Stimulated activated effector memory CD8-positive, alpha-beta T cell treated with anti-CD3 and anti-CD28 coated beads, Interleukin-12 subunit alpha, Interleukin-12 subunit beta, amount 100 ng/mL, for 72 hours (primary cell): Measurements from ENCODE around the gene PRAMEF2.
"Not testable (repeated sequence)": the region's sequence is repeated elsewhere in the genome, so short reads cannot be mapped to it uniquely, and the experiment has no call there.

Source experiments
- ATAC-seq: fragments of 150-1000 bp; cut with Tn5 transposase; 2 replicates; pipeline ENCODE4 v1.10.0; 2021
- DNase-seq, 2 donors: peaks; one replicate each; pipeline ENCODE4 v3.0.0; 2021 to 2022; ENCODE audit warnings: low spot score in 2 of 2
- H3K27ac Mint-ChIP-seq: one replicate; pipeline ENCODE4 v1.8.0; 2022; ENCODE audit warnings: mild to moderate bottlenecking, mixed read lengths
- H3K36me3 Mint-ChIP-seq: one replicate; pipeline ENCODE4 v1.8.0; 2022; ENCODE audit warnings: mild to moderate bottlenecking, mixed read lengths
- H3K4me1 Mint-ChIP-seq: one replicate; pipeline ENCODE4 v1.8.0; 2022; ENCODE audit warnings: mixed read lengths
- H3K4me3 Mint-ChIP-seq: one replicate; pipeline ENCODE4 v1.8.0; 2022; ENCODE audit warnings: mild to moderate bottlenecking, mixed read lengths
- H3K9me3 Mint-ChIP-seq: one replicate; pipeline ENCODE4 v1.8.0; 2022; ENCODE audit warnings: mixed read lengths

The PRAMEF2 gene, protein sequence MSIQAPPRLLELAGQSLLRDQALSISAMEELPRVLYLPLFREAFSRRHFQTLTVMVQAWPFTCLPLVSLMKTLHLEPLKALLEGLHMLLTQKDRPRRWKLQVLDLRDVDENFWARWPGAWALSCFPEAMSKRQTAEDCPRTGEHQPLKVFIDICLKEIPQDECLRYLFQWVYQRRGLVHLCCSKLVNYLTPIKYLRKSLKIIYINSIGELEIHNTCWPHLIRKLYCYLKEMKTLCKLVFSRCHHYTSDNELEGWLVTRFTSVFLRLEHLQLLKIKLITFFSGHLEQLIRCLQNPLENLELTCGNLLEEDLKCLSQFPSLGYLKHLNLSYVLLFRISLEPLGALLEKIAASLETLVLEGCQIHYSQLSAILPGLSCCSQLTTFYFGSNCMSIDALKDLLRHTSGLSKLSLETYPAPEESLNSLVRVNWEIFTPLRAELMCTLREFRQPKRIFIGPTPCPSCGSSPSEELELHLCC

DNA sequence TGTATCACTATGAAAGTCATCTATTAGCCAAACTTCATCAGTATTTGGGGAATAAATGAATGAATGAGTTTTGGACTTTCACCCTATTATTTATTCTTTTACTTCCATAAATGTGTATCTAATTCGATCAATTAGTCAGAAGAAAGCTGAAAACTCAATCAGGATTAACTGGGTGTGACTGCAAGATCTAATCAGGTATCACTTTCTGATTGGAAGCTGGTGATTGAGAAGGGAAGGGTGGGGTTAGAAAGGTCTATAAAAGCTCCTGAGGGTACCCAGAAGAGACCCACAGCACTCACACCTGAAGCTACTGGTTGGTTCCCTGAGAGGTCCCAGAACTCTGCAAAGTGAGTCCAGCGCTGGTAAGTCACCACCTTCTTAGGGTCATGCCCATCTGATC is at the start of gene PRAMEF2:
Gene PRAMEF2, plus strand, starts transcription at position 301 of the 400 bp plus-strand sequence. CDS start 1,924 bp downstream, outside the sequence.
- H3K36me3 Mint-ChIP-seq, H3K4me1 Mint-ChIP-seq, H3K4me3 Mint-ChIP-seq, H3K9me3 Mint-ChIP-seq, H3K27ac Mint-ChIP-seq, ATAC-seq: not testable (repeated sequence)
- peak in 1 of 2 donors; percentile 15 for DNase-seq

DNA sequence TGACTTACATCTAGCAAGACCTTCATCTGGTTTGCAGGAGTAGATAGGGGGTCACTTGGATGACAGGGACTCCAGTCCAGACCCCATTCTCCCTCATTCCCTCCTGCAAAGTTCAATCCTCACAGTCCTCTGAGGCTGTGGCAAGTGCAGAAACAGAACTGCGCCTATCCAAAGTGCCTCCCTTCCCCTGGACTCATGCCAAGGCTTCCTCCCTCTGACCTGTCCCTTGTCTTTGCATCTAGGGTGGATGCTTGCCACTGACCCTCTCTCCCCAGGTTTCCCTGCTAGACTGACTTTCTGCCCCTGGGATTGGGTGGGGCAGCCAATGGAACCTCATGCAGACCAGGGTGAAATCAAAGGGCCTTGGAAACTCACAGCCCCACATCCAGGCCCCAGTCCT is 47.0 kb upstream of the PRAMEF2 start:
- H3K4me1 Mint-ChIP-seq, result no peaks in the 10 kb centered on the region
- no peak for DNase-seq
- no peaks in the 10 kb centered on the region for H3K36me3 Mint-ChIP-seq
- H3K9me3 Mint-ChIP-seq, result peaks cover 6% of the 10 kb centered on the region
- H3K27ac Mint-ChIP-seq, result no peak overlapping the region
- no peak for ATAC-seq
- H3K4me3 Mint-ChIP-seq, result no peak overlapping the region

DNA sequence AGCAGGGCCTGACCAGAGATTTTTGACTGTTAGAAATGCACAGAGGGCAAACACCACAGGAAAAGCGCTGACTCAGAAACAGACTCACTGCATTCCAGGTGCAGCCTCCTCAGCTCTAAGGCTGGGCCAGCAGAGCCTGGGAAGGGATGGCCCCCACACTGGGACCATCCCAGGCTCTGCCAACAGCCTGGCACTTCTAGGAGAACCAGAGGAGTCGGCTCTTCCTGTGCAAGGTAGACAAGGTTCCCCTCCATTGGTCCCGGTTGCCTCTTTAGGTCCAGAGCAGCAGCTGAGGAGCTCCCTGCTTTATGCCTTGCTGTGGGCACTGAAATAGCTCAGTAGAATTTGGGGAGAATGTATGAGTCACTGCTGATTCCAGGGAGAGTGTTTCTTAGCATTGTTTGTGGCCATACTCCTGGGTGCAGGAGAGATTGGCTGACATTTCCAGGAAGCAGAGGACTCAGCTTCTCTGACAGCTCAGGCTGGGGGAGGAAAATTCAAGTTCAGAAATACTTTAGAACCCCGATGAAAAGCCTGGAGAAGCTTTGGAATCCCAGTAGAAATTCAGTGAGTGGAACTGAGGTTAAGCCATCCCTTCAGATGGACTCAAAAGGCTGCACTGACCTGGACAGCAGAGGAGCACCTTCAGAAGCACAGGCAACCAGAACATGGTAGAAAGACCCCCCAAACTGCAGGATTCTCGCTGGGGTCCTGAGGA is 46.0 kb upstream of the PRAMEF2 start:
- Mint-ChIP-seq H3K4me3 (no peak overlapping the region), H3K9me3 (peaks cover 2% of the 10 kb centered on the region), H3K36me3 (no peaks in the 10 kb centered on the region), H3K4me1 (no peaks in the 10 kb centered on the region), H3K27ac (no peak overlapping the region)
- ATAC-seq (no peak), DNase-seq (no peak)

DNA sequence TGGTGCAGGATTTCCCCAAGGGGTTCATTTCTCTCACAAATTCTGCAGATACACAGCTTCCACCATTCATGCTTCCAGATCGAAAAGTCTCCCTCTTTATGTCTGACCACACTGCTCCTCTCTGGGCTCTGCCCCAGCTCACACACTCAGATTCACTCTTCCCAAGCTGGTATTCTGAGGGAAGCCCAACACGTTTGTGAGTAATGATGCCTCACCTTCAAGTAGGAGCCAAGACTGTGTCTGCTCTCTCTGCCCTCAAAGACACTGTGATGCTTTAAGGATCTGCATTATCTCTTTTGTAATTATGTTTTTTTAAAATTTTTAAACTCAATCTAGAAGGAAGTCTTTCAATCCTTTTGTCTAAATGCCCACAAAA is 45.5 kb upstream of the PRAMEF2 start:
- Mint-ChIP-seq H3K4me3 (no peak overlapping the region), H3K9me3 (no peaks in the 10 kb centered on the region), H3K27ac (no peak overlapping the region), H3K36me3 (no peaks in the 10 kb centered on the region), H3K4me1 (no peaks in the 10 kb centered on the region)
- ATAC-seq (no peak), DNase-seq (no peak)

DNA sequence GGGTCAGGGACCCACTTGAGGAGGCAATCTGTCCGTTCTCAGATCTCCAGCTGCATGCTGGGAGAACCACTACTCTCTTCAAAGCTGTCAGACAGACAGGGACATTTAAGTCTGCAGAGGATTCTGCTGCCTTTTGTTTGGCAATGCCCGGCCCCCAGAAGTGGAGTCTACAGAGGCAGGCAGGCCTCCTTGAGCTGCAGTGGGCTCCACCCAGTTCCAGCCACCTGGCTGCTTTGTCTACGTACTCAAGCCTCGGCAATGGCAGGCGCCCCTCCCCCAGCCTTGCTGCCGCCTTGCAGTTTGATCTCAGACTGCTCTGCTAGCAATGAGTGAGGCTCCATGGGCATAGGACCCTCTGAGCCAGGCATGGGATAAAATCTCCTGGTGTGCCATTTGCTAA is 37.8 kb upstream of the PRAMEF2 start:
- not testable (repeated sequence) for H3K27ac Mint-ChIP-seq, H3K4me3 Mint-ChIP-seq

DNA sequence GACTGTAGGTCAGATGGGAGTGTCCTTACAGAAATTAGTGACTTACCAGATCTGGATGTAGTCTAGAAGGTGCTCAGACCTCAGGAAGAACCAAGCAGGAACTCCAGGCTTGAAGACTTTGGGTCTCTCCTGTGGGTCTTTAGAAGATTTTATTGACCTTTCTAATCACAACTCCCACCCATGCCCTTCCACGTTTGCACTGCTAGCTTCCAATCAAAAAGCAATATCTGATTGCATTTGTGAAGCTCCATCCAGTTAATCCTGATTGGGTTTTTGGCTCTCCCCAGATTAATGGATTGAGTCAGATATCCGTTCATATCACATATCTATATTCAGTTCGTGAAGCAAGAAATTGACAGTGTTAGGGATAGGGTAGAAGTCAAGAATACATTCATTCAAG is 25.6 kb upstream of the PRAMEF2 start, which contains the start of gene PRAMEF11:
Gene PRAMEF11, minus strand, starts transcription at position 101 of the 400 bp plus-strand sequence. CDS start 2,621 bp downstream, outside the sequence.
- not testable (repeated sequence) for DNase-seq, H3K27ac Mint-ChIP-seq, H3K9me3 Mint-ChIP-seq, H3K4me3 Mint-ChIP-seq, H3K36me3 Mint-ChIP-seq, H3K4me1 Mint-ChIP-seq, ATAC-seq

More for the DNA sequence above, 37.8 kb upstream of the PRAMEF2 start:
- H3K9me3 Mint-ChIP-seq, H3K4me1 Mint-ChIP-seq, DNase-seq, ATAC-seq, H3K36me3 Mint-ChIP-seq: not testable (repeated sequence)

DNA sequence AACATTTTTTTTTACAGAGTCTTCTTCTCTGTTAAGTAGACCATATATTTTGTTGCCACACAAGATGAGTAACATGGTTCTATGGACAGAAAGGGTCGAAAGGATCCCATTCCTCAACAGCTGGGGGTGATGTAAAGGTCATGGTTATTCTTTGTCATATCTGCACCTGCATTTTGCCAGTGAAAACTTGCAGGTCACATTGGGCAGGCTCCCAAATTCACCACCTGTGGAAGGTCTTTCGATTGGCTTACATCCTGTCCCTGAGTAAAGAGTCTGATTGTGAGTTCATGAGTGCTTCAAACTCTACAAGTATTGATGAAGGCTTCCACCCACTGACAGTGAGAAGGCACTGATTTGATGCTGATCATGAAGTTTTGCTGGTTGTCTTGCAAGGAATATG is 23.6 kb upstream of the PRAMEF2 start:
- not testable (repeated sequence) for H3K9me3 Mint-ChIP-seq, DNase-seq, H3K36me3 Mint-ChIP-seq, ATAC-seq, H3K4me3 Mint-ChIP-seq, H3K27ac Mint-ChIP-seq, H3K4me1 Mint-ChIP-seq

DNA sequence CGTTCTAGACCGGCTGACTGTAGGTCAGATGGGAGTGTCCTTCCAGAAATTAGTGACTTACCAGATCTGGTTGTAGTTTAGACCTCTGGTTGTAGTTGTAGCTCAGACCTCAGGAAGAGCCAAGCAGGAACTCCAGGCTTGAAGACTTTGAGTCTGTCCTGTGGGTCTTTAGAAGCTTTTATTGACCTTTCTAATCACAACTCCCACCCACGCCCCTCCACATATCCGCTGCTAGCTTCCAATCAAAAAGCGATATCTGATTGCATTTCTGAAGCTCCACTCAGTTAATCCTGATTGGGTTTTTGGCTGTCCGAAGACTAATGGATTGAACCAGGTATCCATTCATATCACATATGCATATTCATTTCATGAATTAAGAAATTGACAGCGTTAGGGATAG is 8.3 kb upstream of the PRAMEF2 start, which contains the start of gene HNRNPCL1:
Gene HNRNPCL1, minus strand, starts transcription at position 101 of the 400 bp plus-strand sequence. CDS start 431 bp downstream, outside the sequence.
- H3K4me1 Mint-ChIP-seq, DNase-seq, H3K9me3 Mint-ChIP-seq, H3K36me3 Mint-ChIP-seq, H3K27ac Mint-ChIP-seq, H3K4me3 Mint-ChIP-seq, ATAC-seq: not testable (repeated sequence)

DNA sequence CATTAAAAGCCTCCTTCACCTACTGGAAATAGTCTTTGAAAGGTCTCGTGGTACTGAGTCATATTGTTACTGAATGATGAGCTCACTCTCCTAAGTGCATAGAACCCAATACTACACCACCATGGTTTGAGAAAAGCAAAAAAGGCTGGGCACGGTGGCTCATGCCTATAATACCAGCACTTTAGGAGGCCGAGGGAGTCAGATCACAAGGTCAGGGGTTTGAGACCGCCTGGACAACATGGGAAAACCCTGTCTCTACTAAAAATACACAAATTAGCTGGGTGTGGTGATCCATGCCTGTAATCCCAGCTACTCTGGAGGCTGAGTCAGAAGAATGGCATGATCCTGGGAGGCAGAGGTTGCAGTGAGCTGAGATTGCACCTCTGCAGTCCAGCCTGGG is 5.1 kb upstream of the PRAMEF2 start:
- ATAC-seq (no peak), DNase-seq (no peak)
- Mint-ChIP-seq H3K27ac (no peak overlapping the region), H3K4me3 (no peak overlapping the region), H3K9me3 (no peaks in the 10 kb centered on the region), H3K4me1 (no peaks in the 10 kb centered on the region), H3K36me3 (no peaks in the 10 kb centered on the region)

DNA sequence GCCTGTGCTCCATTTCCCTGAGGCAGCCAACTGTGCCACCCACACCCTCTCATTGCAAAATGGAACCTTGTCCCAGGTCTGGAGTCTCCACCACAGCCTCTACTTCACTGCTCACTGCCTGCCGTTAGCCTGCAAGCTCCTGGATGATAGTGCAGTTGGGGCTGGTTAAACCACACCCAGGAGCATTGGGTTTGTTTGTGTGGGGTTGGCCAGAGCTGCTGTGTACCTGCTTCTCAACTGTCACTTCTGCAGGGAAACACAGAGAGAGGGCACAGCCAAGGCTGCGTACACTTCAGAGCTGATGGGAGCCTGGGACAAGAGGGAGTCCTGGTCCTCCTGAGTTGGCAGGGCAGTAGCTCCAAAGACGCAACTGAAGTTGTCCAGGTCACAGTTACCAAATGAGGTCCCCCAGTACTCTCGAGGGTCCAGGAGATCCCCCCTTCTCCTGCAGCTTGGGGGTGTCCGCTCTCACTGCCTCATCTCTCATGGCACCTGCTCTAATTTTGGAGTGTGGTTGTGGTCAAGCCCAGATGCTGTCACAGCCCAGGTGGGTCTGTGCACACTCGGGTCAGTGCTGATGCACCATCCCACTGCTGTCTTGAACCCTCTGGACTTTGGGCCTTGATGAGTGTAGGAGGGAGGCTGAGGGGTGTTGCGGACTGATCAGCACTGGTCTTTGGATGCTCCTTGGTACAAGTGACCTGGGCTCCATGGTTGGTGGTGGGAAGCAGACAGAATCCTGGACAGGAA is 6.4 kb downstream of the PRAMEF2 start:
- ATAC-seq, DNase-seq, H3K4me1 Mint-ChIP-seq, H3K4me3 Mint-ChIP-seq, H3K9me3 Mint-ChIP-seq, H3K36me3 Mint-ChIP-seq, H3K27ac Mint-ChIP-seq: not testable (repeated sequence)

DNA sequence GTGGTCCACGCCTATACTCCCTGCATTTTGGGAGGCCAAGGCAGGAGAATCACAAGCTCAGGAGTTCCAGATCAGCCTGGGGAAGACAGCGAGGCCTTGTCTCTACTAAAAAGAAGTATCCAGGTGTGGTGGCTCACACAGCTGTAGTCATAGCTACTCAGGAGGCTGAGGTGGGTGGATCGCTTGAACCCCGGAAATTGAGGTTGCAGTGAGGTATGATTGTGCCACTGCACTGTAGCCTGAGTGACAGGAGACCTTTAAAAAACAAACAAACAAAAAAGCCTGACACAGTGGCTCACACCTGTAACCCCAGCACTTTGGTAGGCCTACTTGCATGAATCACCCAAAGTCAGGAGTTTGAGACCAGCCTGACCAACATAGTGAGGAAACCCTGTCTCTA is 21.6 kb downstream of the PRAMEF2 start:
- ATAC-seq, H3K36me3 Mint-ChIP-seq, H3K4me1 Mint-ChIP-seq, H3K9me3 Mint-ChIP-seq, H3K4me3 Mint-ChIP-seq, DNase-seq, H3K27ac Mint-ChIP-seq: not testable (repeated sequence)

DNA sequence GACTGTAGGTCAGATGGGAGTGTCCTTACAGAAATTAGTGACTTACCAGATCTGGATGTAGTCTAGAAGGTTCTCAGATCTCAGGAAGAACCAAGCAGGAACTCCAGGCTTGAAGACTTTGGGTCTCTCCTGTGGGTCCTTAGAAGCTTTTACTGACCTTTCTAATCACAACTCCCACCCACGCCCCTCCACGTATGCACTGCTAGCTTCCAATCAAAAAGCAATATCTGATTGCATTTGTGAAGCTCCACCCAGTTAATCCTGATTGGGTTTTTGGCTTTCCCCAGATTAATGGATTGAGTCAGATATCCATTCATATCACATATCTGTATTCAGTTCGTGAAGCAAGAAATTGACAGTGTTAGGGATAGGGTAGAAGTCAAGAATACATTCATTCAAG is 29.2 kb downstream of the PRAMEF2 start, which contains the start of gene PRAMEF4:
Gene PRAMEF4, minus strand, starts transcription at position 101 of the 400 bp plus-strand sequence. CDS start 2,807 bp downstream, outside the sequence.
- H3K36me3 Mint-ChIP-seq, H3K27ac Mint-ChIP-seq, H3K4me3 Mint-ChIP-seq, ATAC-seq, DNase-seq, H3K4me1 Mint-ChIP-seq, H3K9me3 Mint-ChIP-seq: not testable (repeated sequence)

DNA sequence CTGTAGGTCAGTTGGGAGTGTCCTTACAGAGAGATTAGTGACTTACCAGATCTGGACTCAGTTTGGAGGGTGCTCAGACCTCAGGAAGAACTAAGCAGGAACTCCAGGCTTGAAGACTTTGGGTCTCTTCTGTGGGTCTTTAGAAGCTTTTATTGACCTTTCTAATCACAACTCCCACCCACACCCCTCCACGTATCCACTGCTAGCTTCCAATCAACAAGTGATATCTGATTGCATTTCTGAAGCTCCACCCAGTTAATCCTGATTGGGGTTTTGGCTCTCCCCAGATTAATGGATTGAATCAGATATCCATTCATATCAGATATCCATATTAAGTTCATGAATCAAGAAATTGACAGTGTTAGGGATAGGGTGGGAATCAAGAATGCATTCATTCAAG is 41.3 kb downstream of the PRAMEF2 start, which contains the start of gene PRAMEF10:
Gene PRAMEF10, minus strand, starts transcription at position 101 of the 400 bp plus-strand sequence. CDS start 2,423 bp downstream, outside the sequence.
- not testable (repeated sequence) for H3K4me1 Mint-ChIP-seq, H3K4me3 Mint-ChIP-seq, H3K36me3 Mint-ChIP-seq, H3K27ac Mint-ChIP-seq, ATAC-seq, H3K9me3 Mint-ChIP-seq, DNase-seq

DNA sequence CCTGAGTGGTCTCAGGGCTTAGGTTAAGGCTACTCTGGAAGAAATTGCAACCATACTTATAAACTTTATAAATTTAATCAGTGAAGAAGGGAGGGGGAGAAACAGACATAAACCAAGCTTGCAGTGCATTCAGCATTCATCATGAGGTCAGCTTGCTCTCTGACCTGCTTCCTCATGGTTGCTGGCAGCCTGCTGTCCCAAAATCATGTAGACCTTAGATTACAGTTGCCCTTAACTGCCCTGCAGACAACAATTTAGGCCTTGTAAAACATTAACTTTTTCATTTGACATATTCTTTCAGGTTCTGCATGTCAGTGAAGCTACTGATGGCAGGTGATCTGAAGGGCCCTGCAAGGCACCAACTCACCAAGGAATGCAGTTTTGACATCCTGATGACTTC is 42.3 kb downstream of the PRAMEF2 start:
- H3K36me3 Mint-ChIP-seq, H3K4me3 Mint-ChIP-seq, H3K4me1 Mint-ChIP-seq, H3K9me3 Mint-ChIP-seq, H3K27ac Mint-ChIP-seq, DNase-seq, ATAC-seq: not testable (repeated sequence)
